ENCODE results near the gene CRYL1.

The CRYL1 gene, protein sequence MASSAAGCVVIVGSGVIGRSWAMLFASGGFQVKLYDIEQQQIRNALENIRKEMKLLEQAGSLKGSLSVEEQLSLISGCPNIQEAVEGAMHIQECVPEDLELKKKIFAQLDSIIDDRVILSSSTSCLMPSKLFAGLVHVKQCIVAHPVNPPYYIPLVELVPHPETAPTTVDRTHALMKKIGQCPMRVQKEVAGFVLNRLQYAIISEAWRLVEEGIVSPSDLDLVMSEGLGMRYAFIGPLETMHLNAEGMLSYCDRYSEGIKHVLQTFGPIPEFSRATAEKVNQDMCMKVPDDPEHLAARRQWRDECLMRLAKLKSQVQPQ

DNA sequence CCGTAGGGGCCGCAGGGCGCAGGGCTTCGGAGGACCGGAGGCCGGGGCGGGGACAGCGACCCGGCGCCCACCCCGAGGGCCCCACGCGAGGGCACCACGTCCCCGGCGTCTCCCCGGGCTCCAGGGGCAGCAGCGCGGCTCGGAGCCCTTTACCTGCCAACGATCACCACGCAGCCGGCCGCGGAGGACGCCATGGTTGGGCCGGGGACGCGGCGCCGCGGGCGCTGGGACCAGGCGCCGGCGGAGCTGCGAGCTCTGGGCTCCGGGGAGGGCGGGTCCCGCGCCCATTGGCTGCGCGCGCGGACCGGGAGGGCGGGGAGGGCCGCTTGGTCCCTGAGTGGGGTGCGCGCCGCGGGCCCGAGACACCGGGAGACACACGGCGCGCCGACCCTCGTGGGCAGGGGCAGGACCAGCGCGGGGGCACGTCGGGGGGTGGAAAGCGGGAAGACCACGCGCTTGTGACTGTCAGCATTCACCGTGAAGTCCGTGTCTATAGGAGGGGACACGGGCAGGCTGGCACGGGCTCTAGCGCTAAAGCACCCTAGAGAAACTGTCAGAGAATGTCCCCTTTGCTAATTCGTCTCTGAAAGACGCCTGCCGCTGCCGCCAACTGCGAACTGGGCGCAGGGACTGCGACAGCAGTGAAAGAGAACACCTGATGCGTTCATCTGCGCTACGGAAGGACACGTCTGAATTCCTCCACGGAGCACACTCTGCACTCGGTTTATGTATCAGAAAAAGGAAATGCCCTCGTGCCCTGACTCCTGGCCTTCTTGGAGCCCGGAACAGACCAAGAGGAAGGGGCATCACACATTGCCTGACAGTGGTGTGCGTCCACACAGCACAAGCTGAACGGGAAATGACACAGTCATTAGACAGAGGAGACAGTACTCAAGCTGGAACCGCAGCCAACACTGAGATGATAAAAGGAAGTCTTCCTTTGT, at the start of gene CRYL1:
Gene CRYL1 (minus strand): TSS at position 257 of the 944 bp plus-strand sequence. CDS start 63 bp downstream, at position 194.
- peak; percentile 15 to 61 for DNase-seq (ENCODE audit: low read depth in 2 of 2, low spot score in 1 of 2)

- DNase-seq (ENCODE audit: low read depth in 2 of 2, low spot score in 1 of 2) = no peak
Observed at GRCh38 chr13:20573636-20574035, 48.0 kb upstream of the CRYL1 start.

DNA sequence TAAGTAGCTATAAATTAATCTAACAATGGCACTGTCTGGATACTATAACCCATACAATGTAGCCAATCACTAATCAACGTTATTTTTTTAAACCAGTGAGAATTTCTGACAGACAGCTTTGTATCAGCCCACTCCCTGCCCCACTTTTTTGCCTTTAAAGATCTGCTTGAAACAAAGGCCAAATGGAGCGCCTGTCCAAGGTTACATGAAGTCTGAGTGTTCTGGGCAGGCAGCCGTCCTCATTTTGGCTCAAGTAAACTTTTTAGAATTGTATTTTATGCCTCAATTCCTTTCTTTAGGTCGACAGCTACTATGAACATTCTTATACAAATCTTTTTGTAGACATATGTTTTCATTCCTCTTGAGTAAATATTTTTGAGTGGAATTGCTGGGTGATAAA, 47.5 kb upstream of the CRYL1 start:
- DNase-seq (ENCODE audit: low read depth in 2 of 2, low spot score in 1 of 2) = no peak

DNA sequence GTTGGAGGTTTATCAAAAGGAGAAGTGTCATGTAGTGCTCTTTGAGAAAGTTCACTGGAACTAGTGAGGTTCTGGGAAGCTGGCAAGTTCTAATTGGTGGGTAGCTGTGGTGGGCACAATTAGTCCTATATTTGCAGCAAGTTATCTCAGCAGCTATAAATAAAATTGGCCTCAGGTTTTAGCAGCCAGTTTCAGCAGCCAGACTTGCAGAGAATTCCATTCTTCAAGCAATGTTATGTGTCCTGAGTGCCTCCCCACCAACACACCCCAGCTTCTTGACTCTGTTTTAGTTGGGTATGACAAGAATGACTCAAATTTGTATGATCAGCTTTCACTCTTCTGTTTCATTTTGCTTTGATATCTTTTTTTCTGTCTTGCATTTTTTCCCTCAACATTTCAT, 46.0 kb upstream of the CRYL1 start:
- no peak for DNase-seq (ENCODE audit: low read depth in 2 of 2, low spot score in 1 of 2)

- no peak for DNase-seq (ENCODE audit: low read depth in 2 of 2, low spot score in 1 of 2)
Observed at GRCh38 chr13:20570517-20570916, 44.9 kb upstream of the CRYL1 start.

GRCh38 chr13:20567881-20568528, 42.3 kb upstream of the CRYL1 start:
- no peak for DNase-seq (ENCODE audit: low read depth in 2 of 2, low spot score in 1 of 2)

DNA sequence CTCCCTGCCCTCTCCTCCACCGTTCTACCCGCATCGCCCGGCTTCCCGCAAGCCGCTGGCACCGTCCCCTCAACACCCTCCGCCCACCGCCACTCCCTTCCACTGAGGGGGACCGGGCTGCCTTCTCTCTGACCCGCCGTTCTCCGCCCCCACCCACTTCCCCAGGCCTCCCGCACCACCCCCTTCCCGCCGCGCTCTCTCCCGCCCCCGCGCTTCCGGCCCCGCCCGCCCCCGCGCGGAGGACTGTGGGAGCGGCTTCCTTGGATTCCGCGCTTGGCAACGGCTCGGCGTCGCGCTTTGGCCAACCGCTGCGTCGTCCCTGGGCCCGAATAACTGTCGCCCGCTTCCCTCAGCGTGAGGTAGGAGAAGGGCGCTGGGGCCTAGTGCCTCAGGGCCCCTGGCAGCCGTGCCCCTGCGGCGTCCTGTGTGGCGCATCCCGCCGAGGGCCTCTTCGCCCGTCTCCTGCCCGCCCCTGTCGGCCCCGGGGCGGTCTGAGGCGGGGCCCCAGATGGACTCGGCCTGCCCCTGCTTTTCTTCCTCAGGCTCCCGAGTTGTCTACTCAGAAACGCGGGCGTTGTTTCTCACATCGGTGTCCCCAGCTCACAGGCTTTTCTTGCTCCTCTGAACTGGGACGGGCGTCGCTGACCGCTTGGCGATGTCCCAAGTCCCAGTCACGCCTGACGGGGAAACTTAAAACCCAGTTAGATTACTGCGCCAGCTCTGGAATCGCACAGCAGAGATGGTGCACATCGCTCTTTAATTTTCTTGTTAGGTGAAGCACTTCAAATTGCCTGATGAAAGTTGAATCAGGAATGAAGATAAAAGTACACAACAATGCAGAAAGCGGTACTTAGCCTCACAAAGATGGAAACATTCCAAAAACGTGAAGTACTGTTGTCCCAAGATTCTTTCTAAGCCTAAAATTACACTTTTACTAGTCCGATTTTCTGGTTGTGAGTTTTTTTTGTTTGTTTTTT, 41.5 kb upstream of the CRYL1 start, which contains the start of gene IFT88:
Gene IFT88 (plus strand): TSS at position 260 of the 977 bp plus-strand sequence. CDS start 7,229 bp downstream, outside the sequence.
- DNase-seq (ENCODE audit: low read depth in 2 of 2, low spot score in 1 of 2) = peak; percentile 45 to 69

GRCh38 chr13:20566468-20566897, 40.8 kb upstream of the CRYL1 start:
- DNase-seq (ENCODE audit: low read depth in 2 of 2, low spot score in 1 of 2) = peak in 1 of 2 donors; percentile 1

DNA sequence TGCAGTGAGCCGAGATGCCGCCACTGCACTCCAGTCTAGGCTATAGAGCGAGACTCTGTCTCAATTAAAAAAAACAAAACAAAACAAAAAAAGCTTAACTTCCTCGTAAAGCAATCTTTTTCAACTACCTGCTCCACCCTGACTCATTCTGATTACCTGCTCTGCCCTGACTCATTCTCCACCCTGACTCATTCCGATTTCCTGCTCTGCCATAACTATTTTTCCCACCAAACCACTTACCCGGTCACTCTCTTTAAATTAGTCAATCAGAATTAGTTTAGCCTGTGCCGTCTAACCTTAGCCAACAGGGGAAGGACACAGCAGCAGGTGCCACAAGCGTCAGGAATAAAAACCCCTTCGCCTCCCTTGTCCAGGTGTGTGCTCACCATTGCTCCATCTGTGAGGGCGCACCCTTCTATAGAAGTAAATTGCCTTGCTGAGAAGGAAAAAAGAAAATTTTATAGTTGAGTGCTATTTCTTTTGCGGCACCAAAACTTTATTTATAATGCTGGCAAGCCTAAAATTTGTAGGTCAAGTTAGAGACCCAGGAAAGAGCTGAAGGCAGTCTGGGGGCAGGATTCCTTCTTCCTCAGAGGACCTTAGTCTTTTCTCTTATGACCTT, 39.6 kb upstream of the CRYL1 start:
- no peak for DNase-seq (ENCODE audit: low read depth in 2 of 2, low spot score in 1 of 2)

DNA sequence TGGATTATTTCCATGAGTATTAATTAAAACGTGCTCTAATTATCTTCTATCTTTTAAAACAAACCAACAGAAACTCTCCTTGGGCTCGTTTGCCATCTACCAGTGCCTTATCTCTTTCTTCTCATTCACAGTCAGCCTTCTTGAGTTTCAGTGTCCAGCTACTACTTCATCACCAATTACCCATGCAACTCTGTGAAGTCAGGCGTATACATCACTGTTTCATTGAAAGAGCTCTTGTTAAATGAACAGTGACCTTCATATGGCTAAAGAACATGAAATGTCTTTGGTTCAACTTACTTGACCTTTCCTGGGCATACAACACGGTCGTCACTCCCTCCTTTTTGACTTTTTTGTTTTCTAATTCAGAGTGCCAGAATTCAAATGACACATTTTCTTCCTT, 36.1 kb upstream of the CRYL1 start:
- DNase-seq (ENCODE audit: low read depth in 2 of 2, low spot score in 1 of 2) = no peak

DNA sequence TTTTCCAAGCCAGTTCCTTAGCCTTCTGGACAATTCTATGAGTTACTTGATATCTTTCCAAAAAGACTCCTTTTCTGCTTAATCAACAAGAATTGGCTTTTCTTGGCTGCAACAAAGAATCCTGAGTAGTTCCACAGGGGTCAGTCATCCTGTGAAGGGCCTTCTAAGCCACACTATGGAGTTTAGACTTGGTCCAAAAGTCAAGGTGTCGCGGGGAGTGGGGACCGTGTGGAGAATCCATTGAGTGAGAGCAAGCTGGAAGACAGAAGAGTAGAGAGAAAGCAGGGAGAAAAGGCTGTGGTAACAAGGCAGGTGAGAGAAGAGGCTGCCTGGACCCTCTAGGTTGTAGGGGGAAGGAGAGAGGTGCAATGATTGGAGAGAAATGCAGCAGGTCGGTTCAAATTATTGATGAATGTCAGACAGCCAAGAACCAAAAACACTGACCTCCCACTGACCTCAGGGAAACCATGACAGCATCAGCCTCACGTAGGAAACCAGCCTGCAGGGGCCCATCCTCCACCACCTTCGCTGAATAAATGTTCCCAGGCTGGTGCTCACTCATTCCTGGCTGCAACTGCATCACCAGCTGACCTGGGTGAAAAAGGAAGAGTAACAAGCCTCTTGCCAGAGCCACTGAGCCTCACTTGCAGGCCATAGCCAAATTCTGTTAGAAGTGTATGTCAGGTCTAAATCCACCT, 34.2 kb upstream of the CRYL1 start:
- DNase-seq (ENCODE audit: low read depth in 2 of 2, low spot score in 1 of 2) = no peak

GRCh38 chr13:20558982-20559381, 33.3 kb upstream of the CRYL1 start:
- DNase-seq (ENCODE audit: low read depth in 2 of 2, low spot score in 1 of 2) = no peak

- DNase-seq (ENCODE audit: low read depth in 2 of 2, low spot score in 1 of 2) = no peak
Observed at GRCh38 chr13:20553311-20553710, 27.7 kb upstream of the CRYL1 start.

GRCh38 chr13:20550799-20551198, 25.1 kb upstream of the CRYL1 start:
- no peak for DNase-seq (ENCODE audit: low read depth in 2 of 2, low spot score in 1 of 2)

GRCh38 chr13:20547479-20547908, 21.8 kb upstream of the CRYL1 start:
- no peak for DNase-seq (ENCODE audit: low read depth in 2 of 2, low spot score in 1 of 2)

DNA sequence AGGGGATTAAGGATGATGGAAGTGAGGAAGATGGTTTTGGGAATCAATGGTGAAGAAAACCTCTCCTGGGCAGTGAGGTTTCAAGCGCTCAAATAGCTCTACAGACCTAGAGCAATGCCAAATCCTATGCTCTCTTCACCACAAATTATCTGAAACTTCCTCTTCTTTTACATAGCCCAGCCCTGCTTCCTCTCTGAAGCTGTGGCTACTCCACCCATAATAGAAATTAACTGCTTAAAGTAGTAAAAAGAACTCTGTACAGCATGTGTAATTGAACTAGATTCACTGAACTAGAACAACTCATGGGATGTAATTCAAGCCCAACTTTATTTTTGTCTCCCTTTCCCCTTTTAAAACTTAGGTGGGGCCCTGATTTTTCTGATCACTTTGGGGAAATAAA, 20.9 kb upstream of the CRYL1 start:
- no peak for DNase-seq (ENCODE audit: low read depth in 2 of 2, low spot score in 1 of 2)

- DNase-seq (ENCODE audit: low read depth in 2 of 2, low spot score in 1 of 2) = no peak
Observed at GRCh38 chr13:20544201-20544923, 18.7 kb upstream of the CRYL1 start.

DNA sequence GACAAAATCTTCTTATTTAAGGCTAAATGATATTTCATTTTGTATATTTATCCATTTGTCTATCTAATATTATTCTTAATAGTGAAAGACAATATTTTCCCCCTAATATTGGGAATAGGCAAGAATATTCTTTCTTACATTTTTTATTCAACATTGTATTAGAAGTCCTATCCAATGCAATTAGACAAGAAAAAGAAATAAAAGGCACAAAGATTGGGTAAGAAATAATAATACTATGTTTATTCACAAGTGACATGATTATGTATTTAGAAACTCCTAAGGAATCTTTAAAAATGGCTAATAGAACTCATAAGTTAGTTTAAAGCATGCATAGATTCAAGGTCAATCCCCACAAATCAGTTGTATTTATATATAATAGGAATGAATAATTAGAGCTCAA, 11.3 kb upstream of the CRYL1 start:
- no peak for DNase-seq (ENCODE audit: low read depth in 2 of 2, low spot score in 1 of 2)

Data from stimulated activated CD8-positive, alpha-beta memory T cell treated with anti-CD3 and anti-CD28 coated beads, Interleukin-4, amount 100 ng/mL, for 4 hours (primary cell).